GM18868 (cell line): Measurements from ENCODE around the gene PRKCH.

Experiments
- ATAC-seq: cut with Tn5 transposase; IDR thresholded peaks from one replicate; pipeline ENCODE4 v1.9.1; 2021; ENCODE audit warnings: mild to moderate bottlenecking, moderate library complexity; ENCODE audit not compliant: unreplicated experiment

Gene PRKCH

DNA sequence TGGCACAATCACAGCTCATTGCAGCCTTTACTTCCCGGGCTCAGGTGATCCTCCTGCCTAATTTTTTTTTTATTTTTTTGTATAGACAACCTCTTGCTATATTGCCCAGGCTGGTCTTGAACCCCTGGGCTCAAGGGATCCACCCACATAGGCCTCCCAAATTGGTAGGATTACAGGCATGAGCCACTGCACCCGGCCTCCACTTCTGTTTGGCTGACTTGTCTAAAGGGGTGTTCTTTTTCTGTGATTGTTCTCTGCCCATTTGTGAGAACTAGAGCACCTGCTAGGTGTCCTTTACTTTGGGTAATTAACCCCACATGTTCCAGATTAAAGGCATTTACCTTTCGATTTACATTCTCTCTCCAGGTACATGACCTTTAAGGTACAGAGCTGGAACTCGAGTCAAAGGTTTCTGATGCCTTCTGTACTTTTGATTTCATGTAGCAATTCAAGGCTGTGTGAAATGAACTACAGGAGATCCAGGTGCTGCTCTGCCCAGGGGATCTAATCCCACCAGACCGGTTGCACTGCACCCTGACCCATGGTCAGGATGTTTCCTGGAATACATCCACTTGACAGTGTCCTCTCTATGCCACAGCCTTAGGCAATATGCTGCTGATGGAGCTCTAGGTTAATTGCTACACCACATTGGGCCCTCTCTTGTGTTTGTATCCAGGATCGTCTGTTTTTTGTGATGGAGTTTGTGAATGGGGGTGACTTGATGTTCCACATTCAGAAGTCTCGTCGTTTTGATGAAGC, 163.6 kb downstream of the PRKCH start:
- ATAC-seq: no peak

DNA sequence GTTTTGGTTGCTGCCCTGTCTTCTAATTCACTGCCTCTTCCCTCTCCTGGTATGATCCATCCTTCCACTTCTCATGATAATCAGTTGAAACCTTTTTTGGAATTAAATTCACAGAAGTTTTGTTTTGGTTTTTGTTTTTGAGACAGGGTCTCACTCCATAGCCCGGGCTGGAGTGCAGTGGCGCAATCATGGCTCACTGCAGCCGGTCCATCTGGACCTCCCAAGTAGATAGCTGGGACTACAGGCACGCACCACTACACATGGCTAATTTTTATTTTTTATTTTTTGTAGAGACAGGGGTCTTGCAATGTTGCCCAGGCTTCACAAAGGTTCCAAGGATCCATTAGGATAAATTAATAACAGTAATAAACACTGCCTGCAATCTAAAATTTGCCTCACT, 164.3 kb downstream of the PRKCH start:
- ATAC-seq: no peak

DNA sequence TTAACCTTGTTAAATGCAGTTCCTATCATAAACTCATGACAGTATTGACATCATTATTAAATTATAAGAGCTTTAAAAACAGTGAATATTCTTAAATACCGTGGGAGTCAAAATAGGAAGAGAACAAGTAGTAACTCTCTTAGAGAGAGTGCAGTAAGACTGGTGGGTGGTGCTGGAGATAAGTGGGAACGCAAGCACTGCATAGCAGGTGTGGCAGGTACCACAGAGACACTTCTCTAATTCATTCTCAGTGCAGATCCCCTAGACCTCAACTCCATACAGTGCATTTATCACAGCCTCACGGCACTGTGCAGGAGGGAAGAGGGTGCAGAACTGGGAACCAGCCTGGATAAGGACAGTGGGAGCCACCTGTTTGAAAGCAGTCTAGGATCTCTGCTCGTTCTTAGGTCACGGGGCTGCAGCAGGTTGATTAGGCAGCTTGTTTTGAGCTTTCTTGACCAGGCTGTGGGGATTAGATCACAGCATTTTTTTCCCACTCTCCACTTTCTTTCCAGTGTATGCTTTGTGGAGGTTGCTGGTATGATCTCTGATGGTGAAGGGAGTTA, 165.6 kb downstream of the PRKCH start:
- ATAC-seq: no peak

DNA sequence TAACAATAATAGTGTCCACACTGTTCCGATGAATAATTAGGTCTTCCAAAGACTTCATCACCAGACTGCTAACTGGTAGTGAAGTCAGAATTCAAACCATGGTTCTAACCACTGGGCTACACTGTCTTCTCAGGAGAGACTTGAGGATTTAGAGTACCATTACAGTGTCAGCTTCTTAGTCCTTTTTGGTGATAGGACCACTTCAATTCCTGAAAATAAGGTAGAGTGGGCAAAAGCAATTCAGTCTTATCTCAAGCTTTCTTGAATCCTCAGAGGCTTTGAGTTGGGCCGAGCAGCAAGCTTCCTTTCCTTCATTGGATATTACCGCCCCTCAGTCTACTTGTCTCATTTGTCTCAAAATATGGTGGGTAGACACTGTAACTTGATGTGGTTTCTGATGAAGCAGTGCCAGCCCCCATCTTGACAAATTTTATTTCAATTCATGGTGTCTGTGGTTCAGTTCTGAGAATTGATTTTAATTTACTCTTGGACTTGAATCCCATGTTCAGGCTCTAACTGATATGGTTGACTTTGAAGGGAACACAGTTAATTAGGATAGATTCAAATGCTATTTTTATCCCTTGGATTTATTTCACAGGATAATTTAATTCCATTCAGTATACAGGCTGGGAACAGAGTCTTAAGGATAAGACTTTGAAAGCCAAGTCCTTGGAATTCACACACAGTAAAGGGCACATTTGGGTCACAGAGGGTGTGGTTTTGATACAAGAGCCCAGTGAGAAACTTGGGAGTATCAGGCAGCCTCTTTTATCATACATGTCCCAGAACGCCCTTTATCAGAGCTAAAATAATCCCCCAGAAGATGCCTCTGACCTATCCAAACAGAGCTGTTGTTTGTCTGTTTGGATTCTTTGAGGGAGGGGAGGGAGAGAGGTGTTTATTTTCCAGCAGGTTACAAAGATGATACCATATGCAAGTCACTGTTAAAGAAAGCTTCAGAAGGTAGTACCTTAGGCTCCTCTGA, 167.3 kb downstream of the PRKCH start:
- ATAC-seq: no peak

DNA sequence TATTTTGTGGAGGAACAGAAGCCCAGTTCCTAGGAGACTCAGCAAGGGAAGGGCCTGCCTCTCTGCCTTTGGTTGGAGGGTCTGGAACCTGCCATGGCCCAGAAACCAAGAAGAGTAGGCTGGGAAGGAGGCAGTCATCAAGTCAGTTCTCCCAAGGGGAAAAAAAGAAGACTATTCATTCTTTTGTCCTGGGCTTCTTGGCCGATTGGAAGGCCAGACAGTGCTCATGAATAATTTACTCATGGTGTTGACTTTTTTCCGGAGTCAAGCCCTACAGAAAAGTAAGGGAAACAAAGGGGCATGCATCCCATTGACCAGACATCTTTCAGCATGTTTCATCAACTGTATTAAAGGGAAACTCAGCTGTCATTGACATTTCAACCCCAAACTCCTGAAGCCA, 168.1 kb downstream of the PRKCH start:
- ATAC-seq: no peak

DNA sequence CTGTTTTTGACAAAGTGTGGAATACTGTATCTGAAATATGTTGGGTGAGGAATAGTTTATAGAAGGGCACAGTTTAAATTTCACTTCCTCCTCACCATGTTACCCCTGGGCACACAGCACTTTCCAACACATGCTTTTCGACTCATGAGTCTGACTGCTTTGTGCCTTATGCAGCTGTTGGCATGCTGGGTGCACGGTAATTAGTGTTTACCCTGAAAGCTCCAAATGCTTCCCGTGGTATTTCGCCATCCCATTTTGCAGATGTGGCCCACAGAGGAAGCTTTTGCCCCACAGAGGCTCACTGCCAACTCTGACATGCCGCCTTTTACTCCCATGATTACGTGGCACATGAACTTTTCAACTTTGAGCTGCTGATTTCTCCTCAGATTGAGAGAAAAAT, 168.6 kb downstream of the PRKCH start:
- no peak for ATAC-seq

DNA sequence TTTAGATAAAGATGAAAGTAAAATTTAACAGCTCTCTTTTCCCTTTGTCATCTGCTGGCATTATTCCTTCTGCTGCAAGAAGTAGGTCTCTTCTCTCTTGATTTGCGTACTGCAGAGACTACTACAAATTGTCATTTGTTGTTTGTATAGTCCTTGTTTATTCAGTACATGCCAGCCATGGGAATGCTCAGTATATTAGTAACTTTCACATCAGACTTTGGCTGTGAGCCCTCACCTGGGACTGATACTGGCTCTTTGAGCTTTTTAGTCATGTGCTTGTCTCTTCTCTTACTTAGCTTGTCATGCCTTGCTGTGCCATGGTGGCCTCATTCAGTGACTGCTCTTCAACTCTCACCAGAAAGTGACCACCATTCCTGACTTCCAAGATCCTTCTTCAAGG, 169.8 kb downstream of the PRKCH start:
- ATAC-seq: no peak

DNA sequence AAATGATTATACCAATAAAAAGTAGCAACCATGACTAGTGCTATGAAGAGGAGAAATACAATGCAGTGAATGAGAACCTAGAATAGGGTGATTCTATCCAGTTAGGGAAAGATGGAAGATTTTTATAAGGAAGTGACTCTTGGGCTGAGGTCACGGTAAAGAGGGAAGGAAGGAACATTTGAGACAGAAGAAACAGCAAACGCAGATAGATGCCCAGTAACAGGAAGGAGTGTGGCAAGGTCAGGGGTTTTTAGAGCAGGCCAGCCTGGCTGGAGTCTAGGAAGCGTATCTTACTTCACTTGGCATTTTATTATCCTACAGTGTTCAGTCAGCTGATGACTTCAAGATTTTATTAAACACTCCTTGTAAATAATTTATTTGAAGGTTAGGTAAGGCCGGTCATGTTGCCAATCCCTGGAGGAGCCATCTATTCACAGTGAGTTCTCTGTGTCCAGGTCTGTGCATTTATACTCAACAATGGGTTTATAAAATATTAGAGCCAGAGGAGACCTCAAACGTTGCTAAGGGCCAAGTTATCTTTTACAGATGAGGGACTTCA, 170.6 kb downstream of the PRKCH start:
- ATAC-seq: no peak

DNA sequence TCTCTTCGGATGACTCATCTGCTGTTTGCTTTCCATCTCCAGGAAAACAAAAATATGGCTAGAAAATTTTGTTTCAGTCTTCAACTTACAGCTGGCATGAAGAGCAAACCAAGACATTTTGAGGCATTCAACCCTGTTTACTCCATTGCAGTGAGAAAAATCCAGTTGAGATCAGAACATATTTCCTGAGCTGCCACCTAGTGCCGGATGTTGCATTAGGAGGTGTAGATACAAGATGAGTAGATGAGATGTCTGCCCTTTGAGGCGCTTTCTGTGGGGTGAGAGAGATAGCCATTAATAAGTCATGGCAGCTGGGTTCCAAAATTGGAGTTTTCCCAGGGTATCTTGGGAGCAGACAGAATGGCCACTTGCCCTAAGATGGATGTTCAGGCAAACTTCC, 171.1 kb downstream of the PRKCH start:
- no peak for ATAC-seq

DNA sequence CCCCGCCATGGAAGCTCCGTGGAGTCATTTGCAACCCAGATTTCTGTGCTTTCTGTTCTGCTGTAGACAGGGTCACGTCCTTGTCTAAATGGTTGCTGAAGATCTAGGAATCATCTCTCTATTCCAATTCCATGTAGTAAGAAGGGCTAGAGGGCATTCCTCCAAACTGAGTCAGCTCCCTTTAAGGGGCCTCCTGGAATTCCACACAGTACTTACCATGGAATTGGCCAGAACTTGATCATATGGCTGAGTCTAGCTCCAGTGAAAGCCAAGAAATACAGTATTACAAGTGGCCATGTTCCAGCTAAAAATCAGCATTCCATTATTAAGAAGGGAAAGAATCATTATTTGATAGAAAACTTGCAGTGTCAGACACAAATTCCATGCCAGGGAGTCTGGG, 171.9 kb downstream of the PRKCH start:
- ATAC-seq: no peak

DNA sequence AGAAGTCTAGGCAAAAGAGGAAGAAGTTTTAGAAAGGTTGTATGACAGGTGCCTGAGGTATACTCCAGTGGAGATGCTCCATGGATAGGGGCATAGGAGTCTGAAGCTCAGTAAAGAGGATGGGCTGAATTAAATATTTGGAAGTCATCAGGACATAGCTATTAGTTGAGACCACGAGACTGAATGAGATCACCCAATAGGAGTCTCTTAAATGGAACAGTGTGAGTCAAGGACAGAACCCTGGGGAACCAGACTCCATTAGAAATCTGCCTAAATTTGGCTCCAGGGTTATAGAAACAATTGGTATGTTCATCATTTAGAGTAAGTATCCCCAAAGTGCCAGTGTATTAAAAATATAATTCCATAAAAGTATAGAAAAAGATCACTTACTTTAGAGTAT, 172.6 kb downstream of the PRKCH start:
- ATAC-seq: no peak

DNA sequence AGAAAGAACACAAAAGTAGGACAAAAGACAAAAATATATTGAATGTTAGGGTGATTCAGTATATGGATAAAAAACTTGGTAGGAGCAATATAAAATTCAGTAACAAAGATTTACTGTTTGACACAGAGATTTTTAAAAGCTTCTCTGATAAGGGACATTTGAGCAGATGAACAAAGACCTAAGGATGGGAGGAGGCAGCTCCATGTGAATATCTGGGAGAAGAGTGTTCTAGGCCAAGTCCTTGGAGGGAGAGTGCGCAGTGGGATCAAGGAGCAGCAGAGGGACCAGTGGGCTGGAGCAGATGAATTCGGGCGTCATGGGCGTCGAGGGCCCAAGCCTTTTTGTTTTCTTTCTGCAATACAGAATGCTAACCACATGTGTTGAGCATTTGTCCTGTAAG, 174.4 kb downstream of the PRKCH start:
- no peak for ATAC-seq

DNA sequence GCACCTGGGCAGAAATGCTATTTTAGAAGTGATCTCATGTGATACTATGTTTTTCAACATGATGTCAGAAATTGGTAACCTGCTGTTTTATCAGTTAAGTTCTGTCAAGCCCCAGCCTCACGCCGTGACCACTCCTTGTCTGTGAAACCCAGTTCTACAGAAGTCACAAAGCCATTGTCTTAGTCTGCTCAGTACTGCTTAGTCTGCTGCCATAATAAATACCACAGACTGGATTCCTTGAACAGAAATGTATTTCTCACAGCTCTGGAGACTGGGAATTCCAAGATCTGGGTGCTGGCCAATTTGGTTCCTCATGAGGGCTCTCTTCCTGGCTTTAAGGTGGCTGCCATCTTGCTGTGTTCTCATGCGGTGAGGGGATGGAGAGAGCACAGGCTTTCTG, 176.9 kb downstream of the PRKCH start:
- ATAC-seq: no peak

DNA sequence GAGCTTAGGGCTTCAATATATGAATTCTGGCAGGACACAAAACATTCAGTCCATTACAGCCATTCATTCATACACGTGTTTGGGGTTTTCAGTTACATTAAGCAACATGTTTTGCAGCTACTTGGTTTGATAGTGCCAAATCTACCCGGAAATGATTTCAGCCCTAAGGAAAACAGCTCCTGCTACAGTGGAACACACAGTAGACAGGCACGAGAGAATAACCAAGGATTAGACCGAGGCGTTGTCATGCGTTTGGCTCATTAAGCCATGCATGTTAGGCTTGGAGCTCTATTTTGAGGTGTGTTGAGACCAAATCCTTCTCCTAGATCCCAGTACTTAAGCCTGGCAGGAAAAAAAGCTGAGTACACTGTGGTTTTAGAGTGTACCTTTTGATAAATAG, 177.4 kb downstream of the PRKCH start:
- ATAC-seq: no peak

DNA sequence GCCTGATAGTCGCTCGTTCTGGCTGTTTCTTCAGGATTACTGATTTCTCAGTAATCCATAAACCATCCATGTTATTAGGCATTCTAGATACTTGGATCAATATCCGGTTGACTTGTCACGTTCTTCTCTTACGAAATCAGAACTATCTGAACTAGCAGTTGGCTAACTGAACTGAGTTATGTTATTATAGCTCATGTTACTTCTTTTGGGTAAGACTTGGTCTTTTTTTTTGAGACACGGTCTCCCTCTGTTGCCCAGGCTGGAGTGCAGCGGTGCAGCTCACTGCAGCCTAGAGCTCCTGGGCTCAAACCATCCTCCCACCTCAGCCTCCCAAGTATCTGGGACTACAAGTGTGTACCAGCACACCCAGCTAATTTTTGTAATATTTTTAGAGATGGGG, 178.6 kb downstream of the PRKCH start:
- no peak for ATAC-seq

DNA sequence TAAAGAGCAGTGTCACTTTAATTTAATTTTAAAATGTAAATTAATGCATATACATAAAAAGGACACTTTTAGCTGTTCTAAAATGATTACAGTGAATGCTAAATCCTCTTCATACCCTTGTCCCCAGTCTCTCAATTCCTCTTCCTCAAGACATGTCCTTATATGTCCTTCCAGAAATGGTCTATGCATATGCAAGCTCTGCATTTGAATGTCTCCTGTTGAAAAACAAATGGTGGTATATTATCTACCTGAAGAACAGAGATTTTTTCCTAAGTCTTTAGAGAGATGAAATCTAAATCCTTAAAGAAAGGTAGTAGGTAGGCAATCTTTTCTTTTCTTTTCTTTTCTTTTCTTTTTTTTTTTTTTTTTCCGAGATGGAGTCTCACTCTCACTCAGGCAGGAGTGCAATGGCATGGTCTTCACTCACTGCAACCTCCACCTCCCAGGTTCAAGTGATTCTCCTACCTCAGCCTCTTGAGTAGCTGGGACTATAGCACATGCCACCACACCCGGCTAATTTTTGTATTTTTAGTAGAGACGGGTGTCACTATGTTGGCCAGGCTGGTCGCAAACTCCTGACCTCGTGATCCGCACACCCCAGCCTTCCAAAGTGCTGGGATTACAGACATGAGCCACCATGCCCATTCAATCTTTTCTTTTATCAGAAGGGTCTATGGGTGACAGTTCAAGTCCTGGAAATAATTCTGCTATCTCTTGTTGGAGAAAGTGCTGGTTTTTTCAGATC, 180.5 kb downstream of the PRKCH start:
- no peak for ATAC-seq

DNA sequence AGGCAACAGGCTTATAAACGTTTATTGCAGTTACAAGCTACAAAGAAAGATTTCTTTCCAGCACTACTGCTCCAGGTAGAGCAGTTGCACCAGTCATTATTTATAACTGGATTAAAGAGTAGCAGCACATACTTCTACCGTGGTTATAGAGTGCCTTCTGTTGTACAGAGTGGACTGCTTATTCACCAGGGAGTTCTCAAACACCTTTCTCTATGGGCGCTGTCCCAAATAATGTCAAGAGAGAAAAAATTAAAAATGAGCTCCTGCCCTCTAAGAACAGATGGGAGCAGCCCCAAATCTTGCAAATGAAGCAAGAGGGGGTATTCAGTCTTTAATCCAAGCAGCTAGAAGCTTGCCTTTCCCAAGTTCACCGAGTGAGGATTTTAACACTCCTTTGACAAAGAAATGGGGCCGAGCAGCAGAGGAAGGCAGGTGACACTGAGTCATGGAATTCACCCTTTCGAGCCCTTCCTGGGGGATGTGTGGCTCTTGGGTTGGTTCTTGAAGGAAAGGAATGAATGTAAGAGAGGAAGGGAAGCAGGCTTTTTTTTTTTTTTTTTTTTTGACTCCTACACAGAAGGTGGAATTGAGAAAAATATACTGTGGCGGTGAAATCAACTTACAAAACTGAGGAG, 181.2 kb downstream of the PRKCH start:
- no peak for ATAC-seq

DNA sequence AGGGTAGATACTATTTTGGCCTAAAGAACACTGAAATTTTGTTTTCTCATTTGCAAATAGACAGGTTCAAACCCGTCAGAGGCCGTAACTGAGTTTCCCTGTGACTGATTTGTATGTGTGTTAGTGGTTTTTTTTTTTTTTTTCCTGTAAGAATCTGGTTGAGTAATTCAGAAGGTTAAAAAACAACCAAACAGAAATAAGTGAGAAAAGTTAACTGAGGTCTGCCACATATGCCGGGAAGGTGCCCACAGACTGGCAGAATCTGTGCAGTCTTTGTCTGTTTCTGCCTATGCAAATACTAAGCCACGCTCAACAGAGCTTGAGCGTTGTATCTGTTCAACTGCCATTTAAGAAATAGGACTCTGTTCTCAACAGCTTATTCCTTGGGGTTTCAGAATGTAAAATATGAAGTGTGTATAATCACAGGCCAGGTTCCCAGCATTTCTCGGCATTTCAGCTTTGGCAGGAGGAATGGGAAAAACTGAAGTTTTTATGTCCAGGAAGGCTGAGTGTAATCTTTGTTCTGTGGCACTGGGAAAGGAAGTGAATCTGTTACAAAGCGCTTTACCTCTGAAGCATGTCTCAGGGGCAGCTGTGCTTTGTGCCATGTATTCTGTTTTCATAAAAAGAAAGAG, 181.9 kb downstream of the PRKCH start:
- ATAC-seq: peak; percentile 79

DNA sequence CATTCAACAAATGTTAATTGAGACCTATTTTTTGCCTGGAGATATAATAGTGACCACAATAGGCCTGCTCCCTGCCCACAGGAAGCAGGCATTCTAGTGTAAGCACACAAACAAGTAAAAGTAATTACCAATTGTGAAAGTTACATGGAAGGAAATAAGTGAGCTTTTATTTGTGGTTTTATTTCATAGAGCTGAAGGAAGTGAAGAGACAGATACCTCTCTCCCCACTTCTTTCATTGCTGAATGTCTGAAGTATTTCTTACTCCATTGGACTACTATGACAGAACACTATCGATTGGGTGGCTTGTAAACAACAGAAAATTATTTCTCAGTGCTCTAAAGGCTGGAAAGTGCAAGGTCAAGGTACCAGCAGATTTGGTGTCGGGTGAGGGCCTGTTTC, 183.5 kb downstream of the PRKCH start:
- ATAC-seq: no peak
